EH (cell line): ENCODE measurements around the gene KLHDC10.
"Not testable (repeated sequence)": the region's sequence is repeated elsewhere in the genome, so short reads cannot be mapped to it uniquely, and the experiment has no call there.

Experiments used
- DNase-seq: peaks from one replicate; pipeline ENCODE4 v3.0.0-alpha.2; 2015; ENCODE audit warnings: low read depth

Gene KLHDC10

GRCh38 chr7:130156140-130156539 is 85.8 kb downstream of the KLHDC10 start:
- no peak for DNase-seq

DNA sequence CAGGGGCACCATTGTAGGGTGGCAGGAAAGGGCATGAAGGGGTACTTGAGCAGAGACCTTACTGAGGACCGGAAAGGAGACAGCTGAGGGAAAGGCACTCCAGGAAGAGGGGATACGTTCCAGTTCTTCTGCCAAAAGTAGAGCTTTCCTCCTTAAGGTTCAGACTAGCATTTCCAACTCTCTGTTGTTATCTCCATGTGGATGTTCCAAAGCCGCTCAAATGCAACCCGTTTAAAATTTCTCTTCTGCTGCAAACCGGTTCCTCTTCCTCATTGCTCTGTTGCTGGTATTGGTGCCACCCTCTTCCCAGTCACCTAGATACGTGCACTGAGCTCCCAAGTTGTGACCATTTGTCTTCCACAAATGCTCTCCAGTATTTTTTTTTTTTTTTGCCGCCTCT is 87.4 kb downstream of the KLHDC10 start:
- no peak for DNase-seq

DNA sequence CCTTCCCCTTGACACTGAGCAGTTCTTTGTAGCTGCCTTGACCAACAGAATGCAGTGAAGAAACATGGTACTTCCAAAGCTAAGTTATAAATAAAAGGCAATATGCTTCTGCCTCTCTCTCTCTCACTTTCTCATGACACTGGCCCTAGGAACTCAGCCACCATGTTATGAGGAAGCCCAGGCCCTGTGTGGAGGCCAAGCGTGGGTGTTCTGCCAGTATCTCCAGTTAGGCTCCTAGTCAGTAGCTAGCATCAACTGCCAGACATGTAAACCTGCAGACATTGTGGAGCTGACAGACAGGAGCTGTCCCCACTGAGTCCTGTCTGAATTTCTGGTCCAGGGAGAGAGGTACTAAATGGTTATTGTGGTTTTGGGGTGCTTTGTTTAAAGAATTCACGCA is 89.7 kb downstream of the KLHDC10 start:
- no peak for DNase-seq

DNA sequence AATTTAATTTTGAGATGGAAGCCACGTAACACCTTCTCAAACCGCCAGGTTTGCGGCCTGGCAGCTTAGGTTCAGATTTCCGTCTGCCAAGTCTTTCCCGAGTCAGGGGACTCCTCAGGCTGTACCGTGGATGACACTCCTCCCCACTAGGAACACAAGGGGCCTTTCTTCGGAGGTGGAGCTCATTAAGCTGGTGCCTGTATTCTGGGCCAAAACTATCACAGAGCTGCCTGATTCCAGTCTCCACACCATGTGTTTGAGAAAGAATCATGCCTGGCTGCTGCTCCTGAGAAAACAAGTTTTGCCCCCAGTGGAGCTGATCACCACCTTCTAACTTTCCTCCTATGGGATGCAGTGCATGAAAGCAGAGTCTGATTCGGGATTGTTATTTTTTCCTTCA is 90.1 kb downstream of the KLHDC10 start:
- no peak for DNase-seq

- no peak for DNase-seq
Measured at GRCh38 chr7:130162196-130162595, 91.9 kb downstream of the KLHDC10 start.

DNA sequence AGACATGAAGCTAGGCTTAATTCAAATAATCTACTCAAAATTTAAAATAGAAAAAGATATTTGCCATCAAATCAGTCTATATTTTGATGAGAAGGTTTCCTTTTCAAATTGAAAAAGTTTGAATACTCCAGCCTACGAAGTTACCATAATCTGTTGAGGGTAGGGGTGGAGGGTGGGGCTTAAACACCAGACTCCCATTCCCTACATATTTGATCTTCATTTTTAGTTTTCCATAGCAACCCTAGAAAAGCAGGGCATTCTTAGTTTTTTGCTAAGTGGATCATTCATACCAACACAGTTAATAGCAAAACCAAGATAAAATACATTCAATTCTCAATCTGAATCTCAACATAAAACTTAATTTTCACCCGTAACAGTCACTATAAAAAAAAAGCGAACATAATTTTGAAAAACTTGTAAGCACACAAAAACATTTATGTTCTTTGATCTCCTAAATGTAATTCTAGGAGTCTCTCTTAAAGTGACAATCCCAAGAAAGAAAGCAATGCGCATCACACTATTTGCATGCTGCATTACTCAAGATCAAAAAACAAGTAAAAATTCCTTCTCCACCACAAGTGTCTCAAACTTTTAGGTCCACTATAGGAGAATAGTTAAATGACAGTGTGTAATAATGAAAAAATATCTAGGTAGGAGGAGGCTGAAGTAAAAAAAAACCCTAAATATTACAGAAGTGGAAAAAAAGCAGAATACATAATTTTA is 104.1 kb downstream of the KLHDC10 start:
- no peak for DNase-seq

DNA sequence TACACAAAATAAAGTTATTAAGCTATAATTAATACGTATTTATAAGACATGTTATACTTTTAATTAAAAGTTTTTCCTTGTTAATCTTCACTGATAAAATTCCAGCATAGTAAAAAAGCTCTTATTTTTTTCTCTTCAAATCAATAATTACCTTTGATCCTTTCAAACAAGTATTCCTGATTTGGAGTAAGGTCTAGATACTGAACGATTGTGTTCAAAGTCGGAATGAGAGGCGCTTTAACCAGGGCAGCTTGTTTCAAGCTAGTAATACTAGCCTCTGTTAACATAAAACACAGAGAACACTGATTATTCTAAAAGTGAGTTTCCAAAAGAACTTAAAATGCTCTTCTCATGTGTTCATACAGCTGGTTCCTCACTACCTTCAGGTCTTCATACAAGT is 107.9 kb downstream of the KLHDC10 start:
- DNase-seq = no peak

- DNase-seq = no peak
Measured at GRCh38 chr7:130179631-130180030, 109.3 kb downstream of the KLHDC10 start.

DNA sequence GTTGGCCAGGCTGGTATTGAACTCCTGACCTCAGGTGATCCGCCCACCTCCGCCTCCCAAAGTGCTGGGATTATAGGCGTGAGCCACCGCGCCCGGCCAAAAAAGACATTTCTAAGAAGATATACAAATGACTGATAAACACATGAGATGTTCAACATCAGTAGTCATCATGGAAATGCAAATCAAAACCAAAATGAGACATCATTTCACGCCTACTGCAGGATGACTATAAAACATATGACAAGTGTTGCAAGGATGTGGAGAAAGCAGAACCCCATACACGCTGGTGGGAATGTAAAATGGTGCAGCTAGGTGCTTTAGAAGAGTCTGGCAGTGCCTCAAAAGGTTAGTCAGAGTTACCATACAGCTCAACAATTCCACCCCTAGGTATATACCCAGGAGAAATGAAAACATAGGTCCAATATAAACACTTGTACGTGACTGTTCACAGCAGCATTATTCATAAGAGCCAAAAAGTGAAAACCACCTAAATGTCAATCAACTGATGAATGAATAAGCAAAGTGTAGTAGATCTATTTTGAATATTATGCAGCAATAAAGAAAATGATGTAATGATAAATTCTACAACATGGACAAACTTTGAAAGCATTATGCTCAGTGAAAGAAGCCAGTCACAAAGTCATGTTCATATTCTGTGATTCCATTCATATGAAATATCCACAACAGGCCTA is 110.4 kb downstream of the KLHDC10 start:
- DNase-seq = peak; percentile 27

DNA sequence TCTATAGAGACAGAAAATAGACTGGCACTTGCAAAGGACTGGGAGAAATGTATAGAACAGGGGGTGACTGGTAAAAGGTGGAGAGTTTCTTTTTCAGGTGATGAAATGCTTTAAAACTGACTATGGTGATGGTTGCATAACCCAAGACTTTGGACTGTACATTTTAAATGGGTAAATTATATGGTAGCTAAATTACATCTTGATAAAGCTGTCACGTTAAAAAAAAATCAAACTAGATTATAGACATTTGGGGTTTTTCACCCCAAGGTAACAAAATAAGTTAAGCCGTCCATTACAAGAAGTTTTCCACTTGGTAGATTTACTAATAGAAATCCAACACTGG is 110.9 kb downstream of the KLHDC10 start:
- DNase-seq = no peak

GRCh38 chr7:130182990-130183389 is 112.7 kb downstream of the KLHDC10 start:
- DNase-seq = no peak

DNA sequence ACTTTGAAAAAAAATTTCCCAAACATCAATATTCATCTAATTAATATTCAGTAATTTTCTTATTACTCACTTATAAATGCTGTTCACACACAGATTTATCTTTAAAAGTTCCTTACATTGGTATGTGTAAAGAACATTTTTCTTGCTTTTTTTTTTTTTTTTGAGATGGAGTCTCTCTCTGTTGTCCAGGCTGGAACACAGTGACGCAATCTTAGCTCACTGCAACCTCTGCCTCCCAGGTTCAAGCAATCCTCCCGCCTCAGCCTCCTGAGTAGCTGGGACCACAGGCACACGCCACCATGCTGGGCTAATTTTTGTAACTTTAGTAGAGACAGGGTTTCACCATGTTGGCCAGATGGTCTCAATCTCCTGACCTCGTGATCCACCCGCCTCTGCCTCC is 114.0 kb downstream of the KLHDC10 start:
- DNase-seq = not testable (repeated sequence)
